Activated naive CD8-positive, alpha-beta T cell treated with anti-CD3 and anti-CD28 coated beads, Interleukin-2, amount 50 U/mL, for 24 hours (primary cell): ENCODE results near the gene PDCD1.
"Not testable (repeated sequence)": the region's sequence is repeated elsewhere in the genome, so short reads cannot be mapped to it uniquely, and the experiment has no call there.

Source experiments
- ATAC-seq: fragments of 150-1000 bp; cut with Tn5 transposase; one replicate; pipeline ENCODE4 v1.10.0; 2021
- DNase-seq: peaks from one replicate; pipeline ENCODE4 v3.0.0; 2021
- H3K27ac Mint-ChIP-seq: one replicate; pipeline ENCODE4 v1.8.0; 2021; ENCODE audit warnings: mild to moderate bottlenecking, mixed read lengths
- H3K27me3 Mint-ChIP-seq: one replicate; pipeline ENCODE4 v1.8.0; 2021; ENCODE audit warnings: mixed read lengths
- H3K36me3 Mint-ChIP-seq: one replicate; pipeline ENCODE4 v1.8.0; 2021; ENCODE audit warnings: low read depth, mixed read lengths
- H3K4me1 Mint-ChIP-seq: one replicate; pipeline ENCODE4 v1.8.0; 2021; ENCODE audit warnings: mixed read lengths
- H3K4me3 Mint-ChIP-seq: one replicate; pipeline ENCODE4 v1.8.0; 2021; ENCODE audit warnings: mild to moderate bottlenecking, moderate library complexity, mixed read lengths
- H3K9me3 Mint-ChIP-seq: one replicate; pipeline ENCODE4 v1.8.0; 2021; ENCODE audit warnings: mixed read lengths

PDCD1 gene

GRCh38 chr2:241858206-241859016 is at the start of gene PDCD1:
TSS of gene PDCD1 (minus strand) at chr2:241858894. CDS start at chr2:241858838, 56 bp downstream.
- DNase-seq = peak; percentile 77
- H3K4me3 Mint-ChIP-seq = peak within 1 kb of the TSS; percentile 87
- peak within 1 kb of the TSS; percentile 94 for H3K27ac Mint-ChIP-seq
- H3K36me3 Mint-ChIP-seq = peaks cover 14% of the 10 kb centered on the region
- H3K4me1 Mint-ChIP-seq = peaks cover 51% of the 10 kb centered on the region
- peak; percentile 38 for ATAC-seq
- H3K9me3 Mint-ChIP-seq = no peaks in the 10 kb centered on the region
- peaks cover 7% of the 10 kb centered on the region for H3K27me3 Mint-ChIP-seq

- not testable (repeated sequence) for ATAC-seq, DNase-seq, H3K27ac Mint-ChIP-seq, H3K9me3 Mint-ChIP-seq, H3K27me3 Mint-ChIP-seq, H3K4me1 Mint-ChIP-seq, H3K4me3 Mint-ChIP-seq
- peaks cover 26% of the 10 kb centered on the region for H3K36me3 Mint-ChIP-seq
These were observed 49.1 kb upstream of the PDCD1 start for GRCh38 chr2:241907831-241908230.

GRCh38 chr2:241906826-241907570 is 48.3 kb upstream of the PDCD1 start:
- H3K27ac Mint-ChIP-seq = no peak overlapping the region
- no peaks in the 10 kb centered on the region for H3K27me3 Mint-ChIP-seq
- DNase-seq = no peak
- H3K4me3 Mint-ChIP-seq = no peak overlapping the region
- peaks cover 24% of the 10 kb centered on the region for H3K36me3 Mint-ChIP-seq
- peaks cover 3% of the 10 kb centered on the region for H3K9me3 Mint-ChIP-seq
- no peak for ATAC-seq
- H3K4me1 Mint-ChIP-seq = no peaks in the 10 kb centered on the region

GRCh38 chr2:241906378-241906770 is 47.7 kb upstream of the PDCD1 start:
- H3K4me3 Mint-ChIP-seq, H3K4me1 Mint-ChIP-seq, DNase-seq, H3K9me3 Mint-ChIP-seq, ATAC-seq, H3K27me3 Mint-ChIP-seq, H3K27ac Mint-ChIP-seq: not testable (repeated sequence)
- peaks cover 18% of the 10 kb centered on the region for H3K36me3 Mint-ChIP-seq

- Mint-ChIP-seq H3K4me1 (no peaks in the 10 kb centered on the region), H3K27me3 (no peaks in the 10 kb centered on the region), H3K9me3 (no peaks in the 10 kb centered on the region), H3K36me3 (peaks cover 14% of the 10 kb centered on the region), H3K4me3 (no peak overlapping the region), H3K27ac (no peak overlapping the region)
- ATAC-seq (no peak), DNase-seq (no peak)
These were observed 47.2 kb upstream of the PDCD1 start for GRCh38 chr2:241905716-241906377.

GRCh38 chr2:241904791-241905710 is 46.4 kb upstream of the PDCD1 start:
- ATAC-seq = no peak
- no peak for DNase-seq
- no peaks in the 10 kb centered on the region for H3K9me3 Mint-ChIP-seq

GRCh38 chr2:241904011-241904718 is 45.5 kb upstream of the PDCD1 start:
- Mint-ChIP-seq H3K27me3 (no peaks in the 10 kb centered on the region), H3K36me3 (peaks cover 2% of the 10 kb centered on the region), H3K4me1 (no peaks in the 10 kb centered on the region), H3K9me3 (no peaks in the 10 kb centered on the region), H3K4me3 (no peak overlapping the region), H3K27ac (no peak overlapping the region)
- ATAC-seq = no peak
- DNase-seq = no peak

More at GRCh38 chr2:241904791-241905710, 46.4 kb upstream of the PDCD1 start:
- Mint-ChIP-seq H3K4me3 (no peak overlapping the region), H3K36me3 (peaks cover 7% of the 10 kb centered on the region), H3K4me1 (no peaks in the 10 kb centered on the region), H3K27ac (no peak overlapping the region), H3K27me3 (no peaks in the 10 kb centered on the region)

- H3K4me3 Mint-ChIP-seq = no peak overlapping the region
- ATAC-seq (no peak), DNase-seq (no peak)
- no peaks in the 10 kb centered on the region for H3K9me3 Mint-ChIP-seq
- H3K4me1 Mint-ChIP-seq = no peaks in the 10 kb centered on the region
- H3K36me3 Mint-ChIP-seq = no peaks in the 10 kb centered on the region
- H3K27me3 Mint-ChIP-seq = no peaks in the 10 kb centered on the region
- no peak overlapping the region for H3K27ac Mint-ChIP-seq
These were observed 44.7 kb upstream of the PDCD1 start for GRCh38 chr2:241903121-241904010.

GRCh38 chr2:241902357-241902991 is 43.8 kb upstream of the PDCD1 start:
- H3K9me3 Mint-ChIP-seq = no peaks in the 10 kb centered on the region
- H3K4me1 Mint-ChIP-seq = no peaks in the 10 kb centered on the region
- no peak overlapping the region for H3K27ac Mint-ChIP-seq
- no peak for DNase-seq
- no peaks in the 10 kb centered on the region for H3K27me3 Mint-ChIP-seq
- no peak overlapping the region for H3K4me3 Mint-ChIP-seq
- H3K36me3 Mint-ChIP-seq = peaks cover 3% of the 10 kb centered on the region
- no peak for ATAC-seq

GRCh38 chr2:241901500-241902351 is 43.0 kb upstream of the PDCD1 start:
- H3K4me1 Mint-ChIP-seq = no peaks in the 10 kb centered on the region
- no peak overlapping the region for H3K4me3 Mint-ChIP-seq
- no peaks in the 10 kb centered on the region for H3K9me3 Mint-ChIP-seq
- H3K36me3 Mint-ChIP-seq = peaks cover 4% of the 10 kb centered on the region
- no peak for ATAC-seq
- no peak for DNase-seq
- H3K27ac Mint-ChIP-seq = no peak overlapping the region
- no peaks in the 10 kb centered on the region for H3K27me3 Mint-ChIP-seq

- DNase-seq (no peak), ATAC-seq (no peak)
- Mint-ChIP-seq H3K4me1 (peaks cover 3% of the 10 kb centered on the region), H3K9me3 (peaks cover 4% of the 10 kb centered on the region), H3K27me3 (peaks cover 2% of the 10 kb centered on the region), H3K36me3 (peaks cover 7% of the 10 kb centered on the region), H3K4me3 (no peak overlapping the region), H3K27ac (no peak overlapping the region)
These were observed 42.3 kb upstream of the PDCD1 start for GRCh38 chr2:241901018-241901380.
